ENCODE data around the gene PDE11A. TPM values are rescaled to one million over a fixed set of nuclear protein-coding genes. Genes with fewer than 3 reads are reported as not detected.
"Not testable (repeated sequence)": the region's sequence is repeated elsewhere in the genome, so short reads cannot be mapped to it uniquely, and the experiment has no call there.

The PDE11A gene
- total RNA-seq, 2 donors from 2014 or later = 0.28 to 3.5 TPM

DNA sequence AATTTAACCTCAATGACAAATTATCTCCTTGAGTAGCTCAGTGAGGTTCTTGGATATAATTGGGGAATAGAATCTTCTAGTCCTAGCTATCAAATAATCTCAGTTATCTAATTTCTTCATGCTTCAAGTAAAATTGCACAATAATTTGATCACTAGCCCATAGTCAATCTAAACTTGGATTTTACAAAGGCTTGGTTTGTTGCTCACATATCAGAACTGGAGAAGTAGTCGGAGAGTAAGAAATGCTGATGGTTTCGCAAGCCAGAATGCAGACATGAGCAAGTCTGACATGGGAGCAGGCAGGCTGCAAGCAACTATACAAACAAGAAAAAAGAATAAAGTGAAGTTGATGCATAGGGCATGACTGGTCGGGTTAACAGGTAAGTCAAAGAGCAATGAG, 11.7 kb upstream of the PDE11A start:
- Histone ChIP-seq H3K4me1 (ENCODE audit: control insufficient read depth in 1 of 2, low read depth in 2 of 2) (no peaks in the 10 kb centered on the region), H3K4me3 (no peak overlapping the region), H3K27me3 (replicated peaks; ENCODE audit: insufficient read depth) (no peaks in the 10 kb centered on the region), H3K9me3 (no peaks in the 10 kb centered on the region), H3K27ac (no peak overlapping the region), H3K36me3 (no peaks in the 10 kb centered on the region)
- ATAC-seq (ENCODE audit: insufficient number of reproducible peaks, low FRiP score, low read depth) = no peak
- TF ChIP-seq, protein P1, sequence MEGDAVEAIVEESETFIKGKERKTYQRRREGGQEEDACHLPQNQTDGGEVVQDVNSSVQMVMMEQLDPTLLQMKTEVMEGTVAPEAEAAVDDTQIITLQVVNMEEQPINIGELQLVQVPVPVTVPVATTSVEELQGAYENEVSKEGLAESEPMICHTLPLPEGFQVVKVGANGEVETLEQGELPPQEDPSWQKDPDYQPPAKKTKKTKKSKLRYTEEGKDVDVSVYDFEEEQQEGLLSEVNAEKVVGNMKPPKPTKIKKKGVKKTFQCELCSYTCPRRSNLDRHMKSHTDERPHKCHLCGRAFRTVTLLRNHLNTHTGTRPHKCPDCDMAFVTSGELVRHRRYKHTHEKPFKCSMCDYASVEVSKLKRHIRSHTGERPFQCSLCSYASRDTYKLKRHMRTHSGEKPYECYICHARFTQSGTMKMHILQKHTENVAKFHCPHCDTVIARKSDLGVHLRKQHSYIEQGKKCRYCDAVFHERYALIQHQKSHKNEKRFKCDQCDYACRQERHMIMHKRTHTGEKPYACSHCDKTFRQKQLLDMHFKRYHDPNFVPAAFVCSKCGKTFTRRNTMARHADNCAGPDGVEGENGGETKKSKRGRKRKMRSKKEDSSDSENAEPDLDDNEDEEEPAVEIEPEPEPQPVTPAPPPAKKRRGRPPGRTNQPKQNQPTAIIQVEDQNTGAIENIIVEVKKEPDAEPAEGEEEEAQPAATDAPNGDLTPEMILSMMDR (IDR thresholded peaks at IDR 0.05) = no peak
- DNase-seq (ENCODE audit: low spot score) = no peak

DNA sequence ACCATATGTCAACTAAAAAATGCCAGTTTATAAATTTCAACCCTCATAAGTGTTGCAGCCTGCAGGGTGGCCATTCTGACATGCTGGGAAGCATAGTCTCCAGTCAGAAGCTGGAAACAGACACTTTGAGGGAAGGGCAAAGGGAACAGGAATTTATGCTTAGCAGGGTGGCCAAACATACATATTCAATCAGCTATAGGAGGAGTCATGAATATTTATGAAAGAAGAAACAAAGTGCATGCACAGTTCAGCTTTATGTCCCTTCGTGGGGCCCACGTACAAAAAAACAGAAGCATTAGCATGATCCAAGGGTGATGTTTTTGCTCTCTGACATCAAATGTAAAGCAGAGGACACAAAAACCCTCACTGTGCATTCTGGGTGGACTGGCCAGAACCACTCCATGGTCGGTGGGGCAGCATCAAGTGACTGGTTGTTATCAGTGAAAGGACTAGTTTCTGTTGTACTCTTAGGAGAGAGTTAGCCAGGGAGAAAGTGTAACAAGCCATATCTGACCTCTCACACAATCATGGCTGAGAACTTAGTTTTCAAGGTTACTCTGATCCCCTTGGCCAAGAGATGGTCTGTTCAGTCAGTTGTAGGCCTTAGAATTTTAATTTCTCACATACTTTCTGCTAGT, 9.9 kb upstream of the PDE11A start:
- TF ChIP-seq, protein P1 (IDR thresholded peaks at IDR 0.05) = no peak
- no peak for DNase-seq (ENCODE audit: low spot score)
- no peaks in the 10 kb centered on the region for H3K27me3 ChIP-seq (replicated peaks; ENCODE audit: insufficient read depth)
- H3K4me1 ChIP-seq (ENCODE audit: control insufficient read depth in 1 of 2, low read depth in 2 of 2) = no peaks in the 10 kb centered on the region
- no peaks in the 10 kb centered on the region for H3K9me3 ChIP-seq
- H3K4me3 ChIP-seq = no peak overlapping the region
- H3K36me3 ChIP-seq = no peaks in the 10 kb centered on the region
- H3K27ac ChIP-seq = no peak overlapping the region
- no peak for ATAC-seq (ENCODE audit: insufficient number of reproducible peaks, low FRiP score, low read depth)

DNA sequence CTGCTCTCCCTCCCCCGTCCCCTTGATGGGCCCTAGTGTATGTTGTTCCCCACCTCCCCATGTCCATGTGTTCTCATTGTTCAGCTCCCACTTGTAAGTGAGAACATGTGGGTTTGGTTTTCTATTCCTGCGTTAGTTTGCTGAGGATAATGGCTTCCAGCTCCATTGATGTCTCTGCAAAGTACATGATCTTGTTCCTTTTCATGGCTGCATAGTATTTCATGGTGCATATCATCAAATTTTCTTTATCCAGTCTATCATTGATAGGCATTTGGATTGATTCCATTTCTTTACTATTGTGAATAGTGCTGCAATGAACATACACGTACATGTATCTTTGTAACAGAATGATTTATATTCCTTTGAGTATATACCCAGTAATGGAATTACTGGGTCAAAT, 6.7 kb upstream of the PDE11A start:
- H3K36me3 ChIP-seq; H3K4me3 ChIP-seq; ATAC-seq (ENCODE audit: insufficient number of reproducible peaks, low FRiP score, low read depth); H3K27ac ChIP-seq; H3K9me3 ChIP-seq; H3K4me1 ChIP-seq (ENCODE audit: control insufficient read depth in 1 of 2, low read depth in 2 of 2); DNase-seq (ENCODE audit: low spot score); H3K27me3 ChIP-seq (replicated peaks; ENCODE audit: insufficient read depth): not testable (repeated sequence)

DNA sequence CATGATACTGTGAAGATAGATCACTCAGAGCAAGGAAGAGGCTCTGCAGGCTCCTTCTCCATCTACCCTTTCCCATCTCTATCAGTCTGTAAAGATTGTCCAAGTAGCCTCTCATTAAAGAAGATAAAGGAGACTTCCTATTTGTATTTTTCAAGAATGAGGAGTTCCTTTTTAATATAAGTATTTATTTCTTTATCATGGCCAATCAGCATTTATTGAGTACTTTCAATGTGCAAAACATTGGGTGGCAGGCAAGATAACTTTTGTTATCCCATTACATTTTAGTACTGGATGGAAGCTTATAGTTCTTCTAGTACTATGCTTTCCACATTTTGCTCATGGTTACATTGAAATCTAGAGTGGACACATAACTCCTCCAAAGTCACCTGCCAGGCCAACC, 3.6 kb upstream of the PDE11A start:
- no peaks in the 10 kb centered on the region for H3K27me3 ChIP-seq (replicated peaks; ENCODE audit: insufficient read depth)
- peaks cover 0 to 7% of the 10 kb centered on the region in 2 donors for H3K4me1 ChIP-seq (ENCODE audit: control insufficient read depth in 1 of 2, low read depth in 2 of 2)
- H3K4me3 ChIP-seq = no peak overlapping the region
- TF ChIP-seq, protein P1 (IDR thresholded peaks at IDR 0.05) = no peak
- DNase-seq (ENCODE audit: low spot score) = no peak
- no peaks in the 10 kb centered on the region for H3K36me3 ChIP-seq
- no peak overlapping the region for H3K27ac ChIP-seq
- ATAC-seq (ENCODE audit: insufficient number of reproducible peaks, low FRiP score, low read depth) = no peak
- H3K9me3 ChIP-seq = no peaks in the 10 kb centered on the region

DNA sequence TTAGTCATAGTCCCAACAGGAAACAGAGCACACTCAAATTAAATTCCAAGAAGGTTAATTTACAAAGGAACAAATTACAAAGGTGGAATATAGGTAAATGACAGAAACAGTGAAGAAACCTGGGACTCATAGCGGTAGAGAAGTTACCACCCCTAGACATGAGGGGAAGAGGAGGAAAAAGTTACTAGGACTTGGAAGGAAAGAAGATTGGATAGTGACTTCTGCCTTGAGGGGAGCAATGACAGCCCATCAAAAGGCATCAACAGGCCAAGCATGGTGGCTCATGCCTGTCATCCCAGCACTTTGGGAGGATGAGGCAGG, 2.4 kb upstream of the PDE11A start:
- Histone ChIP-seq H3K4me3 (no peak overlapping the region), H3K36me3 (no peaks in the 10 kb centered on the region), H3K4me1 (ENCODE audit: control insufficient read depth in 1 of 2, low read depth in 2 of 2) (peaks cover 0 to 7% of the 10 kb centered on the region in 2 donors), H3K9me3 (no peaks in the 10 kb centered on the region), H3K27me3 (replicated peaks; ENCODE audit: insufficient read depth) (no peaks in the 10 kb centered on the region), H3K27ac (no peak overlapping the region)
- no peak for ATAC-seq (ENCODE audit: insufficient number of reproducible peaks, low FRiP score, low read depth)
- no peak for DNase-seq (ENCODE audit: low spot score)
- TF ChIP-seq, protein P1 (IDR thresholded peaks at IDR 0.05) = no peak

Measured in thoracic aorta (tissue), 2 donors.